Central memory CD8-positive, alpha-beta T cell (primary cell): Measurements from ENCODE around the gene C3orf85.

Source experiments
- ATAC-seq: fragments of 150-1000 bp; cut with Tn5 transposase; replicated peaks from 2 replicates; pipeline ENCODE4 v1.10.0; 2022; ENCODE audit warnings: mild to moderate bottlenecking, moderate FRiP score, moderate number of reproducible peaks; ENCODE audit not compliant: poor library complexity, severe bottlenecking; ENCODE audit errors: extremely low read depth
- DNase-seq, 2 donors: peaks; one replicate each; pipeline ENCODE4 v3.0.0; 2021; ENCODE audit warnings: low spot score in 2 of 2
- H3K27ac Mint-ChIP-seq: one replicate; pipeline ENCODE4 v1.8.0; 2022; ENCODE audit warnings: low read depth, mild to moderate bottlenecking, moderate library complexity, mixed read lengths
- H3K27me3 Mint-ChIP-seq: one replicate; pipeline ENCODE4 v1.8.0; 2022; ENCODE audit warnings: mixed read lengths
- H3K36me3 Mint-ChIP-seq: one replicate; pipeline ENCODE4 v1.8.0; 2022; ENCODE audit warnings: mild to moderate bottlenecking, moderate library complexity, mixed read lengths; ENCODE audit not compliant: insufficient read depth
- H3K4me1 Mint-ChIP-seq: one replicate; pipeline ENCODE4 v1.8.0; 2022; ENCODE audit warnings: mixed read lengths
- H3K4me3 Mint-ChIP-seq: one replicate; pipeline ENCODE4 v1.8.0; 2022; ENCODE audit warnings: mild to moderate bottlenecking, moderate library complexity, mixed read lengths
- H3K9me3 Mint-ChIP-seq: one replicate; pipeline ENCODE4 v1.8.0; 2022; ENCODE audit warnings: mixed read lengths

Gene C3orf85, protein sequence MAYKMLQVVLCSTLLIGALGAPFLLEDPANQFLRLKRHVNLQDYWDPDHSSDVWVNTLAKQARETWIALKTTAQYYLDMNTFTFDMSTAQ

DNA sequence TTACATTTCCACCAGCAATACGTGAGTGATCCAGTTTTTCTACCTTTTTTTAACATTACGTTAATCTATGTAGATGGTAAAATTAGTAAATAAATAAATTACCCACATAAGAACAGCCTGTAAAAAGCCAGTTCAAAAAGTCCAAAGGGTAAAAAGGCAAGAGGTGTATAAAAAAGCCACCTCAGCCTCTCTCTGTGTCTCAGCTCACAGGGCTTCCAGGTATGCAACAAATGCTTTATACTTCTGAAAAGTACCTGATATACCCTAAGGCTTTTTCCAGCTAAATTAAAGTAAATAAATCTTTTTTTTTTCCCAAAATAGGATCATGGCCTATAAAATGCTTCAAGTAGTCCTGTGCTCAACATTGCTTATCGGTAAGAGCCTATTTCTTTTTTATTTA is at the start of gene C3orf85:
Gene C3orf85 (plus strand): TSS at position 197 of the 400 bp plus-strand sequence. CDS start 129 bp downstream, at position 326.
- no peaks in the 10 kb centered on the region for H3K36me3 Mint-ChIP-seq
- H3K9me3 Mint-ChIP-seq: peaks cover 4% of the 10 kb centered on the region
- peaks cover 17% of the 10 kb centered on the region for H3K27me3 Mint-ChIP-seq
- no peaks in the 10 kb centered on the region for H3K4me1 Mint-ChIP-seq
- ATAC-seq (no peak), DNase-seq (no peak)
- H3K4me3 Mint-ChIP-seq: no peak within 1 kb of the TSS
- H3K27ac Mint-ChIP-seq: no peak within 1 kb of the TSS

DNA sequence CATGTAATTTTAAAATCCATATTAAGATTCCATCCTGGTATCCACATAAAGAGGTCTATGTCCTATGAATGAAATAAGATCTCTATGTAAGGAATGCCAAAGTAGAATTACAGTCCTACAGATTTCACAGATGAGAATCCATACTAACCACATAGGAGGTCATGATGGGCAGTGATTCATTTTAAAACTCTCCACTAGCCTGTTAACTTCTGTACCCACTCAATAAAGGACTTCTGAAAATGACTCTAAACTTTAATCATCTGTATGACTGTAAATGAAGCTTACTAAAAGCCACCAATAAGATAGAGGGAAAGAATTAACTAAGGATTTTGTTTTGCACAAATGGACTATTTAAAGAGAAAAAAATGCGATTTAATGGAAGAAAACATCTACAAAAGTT is 47.3 kb upstream of the C3orf85 start:
- H3K9me3 Mint-ChIP-seq: no peaks in the 10 kb centered on the region
- ATAC-seq (no peak), DNase-seq (no peak)
- H3K4me3 Mint-ChIP-seq: no peak overlapping the region
- no peak overlapping the region for H3K27ac Mint-ChIP-seq
- peaks cover 48% of the 10 kb centered on the region for H3K27me3 Mint-ChIP-seq
- no peaks in the 10 kb centered on the region for H3K4me1 Mint-ChIP-seq
- no peaks in the 10 kb centered on the region for H3K36me3 Mint-ChIP-seq

DNA sequence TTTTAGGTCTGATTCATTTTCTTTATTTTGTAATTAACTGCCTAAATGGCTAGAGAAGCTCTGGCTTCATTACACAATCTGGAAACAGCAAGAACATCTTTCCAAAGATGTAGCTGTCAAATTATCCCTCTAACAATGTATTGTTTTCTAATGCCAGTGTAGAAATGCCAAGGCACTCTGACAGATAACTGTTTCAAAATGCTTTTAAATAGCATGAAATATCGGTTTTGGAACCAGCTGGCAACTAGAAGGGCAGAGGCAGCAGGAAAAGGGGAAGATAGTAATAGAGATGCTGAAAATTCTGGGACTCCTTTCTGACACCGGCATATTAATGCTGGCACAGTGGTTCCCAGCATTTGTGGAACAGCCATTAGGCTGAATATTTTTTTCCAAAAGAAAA is 44.7 kb upstream of the C3orf85 start:
- DNase-seq: no peak
- H3K36me3 Mint-ChIP-seq: no peaks in the 10 kb centered on the region
- H3K9me3 Mint-ChIP-seq: no peaks in the 10 kb centered on the region
- H3K4me1 Mint-ChIP-seq: no peaks in the 10 kb centered on the region
- H3K27me3 Mint-ChIP-seq: peaks cover 26% of the 10 kb centered on the region
- H3K4me3 Mint-ChIP-seq: no peak overlapping the region
- ATAC-seq: no peak
- H3K27ac Mint-ChIP-seq: no peak overlapping the region

- DNase-seq: no peak
- H3K36me3 Mint-ChIP-seq: no peaks in the 10 kb centered on the region
- H3K4me3 Mint-ChIP-seq: no peak overlapping the region
- no peaks in the 10 kb centered on the region for H3K9me3 Mint-ChIP-seq
- no peaks in the 10 kb centered on the region for H3K4me1 Mint-ChIP-seq
- no peak overlapping the region for H3K27ac Mint-ChIP-seq
- ATAC-seq: no peak
- peaks cover 8% of the 10 kb centered on the region for H3K27me3 Mint-ChIP-seq
Observed at GRCh38 chr3:109093561-109093960, 43.0 kb upstream of the C3orf85 start.

- no peaks in the 10 kb centered on the region for H3K4me1 Mint-ChIP-seq
- no peak overlapping the region for H3K27ac Mint-ChIP-seq
- ATAC-seq (no peak), DNase-seq (no peak)
- no peaks in the 10 kb centered on the region for H3K27me3 Mint-ChIP-seq
- H3K9me3 Mint-ChIP-seq: no peaks in the 10 kb centered on the region
- no peak overlapping the region for H3K4me3 Mint-ChIP-seq
- H3K36me3 Mint-ChIP-seq: no peaks in the 10 kb centered on the region
Observed at GRCh38 chr3:109095166-109095565, 41.4 kb upstream of the C3orf85 start.

DNA sequence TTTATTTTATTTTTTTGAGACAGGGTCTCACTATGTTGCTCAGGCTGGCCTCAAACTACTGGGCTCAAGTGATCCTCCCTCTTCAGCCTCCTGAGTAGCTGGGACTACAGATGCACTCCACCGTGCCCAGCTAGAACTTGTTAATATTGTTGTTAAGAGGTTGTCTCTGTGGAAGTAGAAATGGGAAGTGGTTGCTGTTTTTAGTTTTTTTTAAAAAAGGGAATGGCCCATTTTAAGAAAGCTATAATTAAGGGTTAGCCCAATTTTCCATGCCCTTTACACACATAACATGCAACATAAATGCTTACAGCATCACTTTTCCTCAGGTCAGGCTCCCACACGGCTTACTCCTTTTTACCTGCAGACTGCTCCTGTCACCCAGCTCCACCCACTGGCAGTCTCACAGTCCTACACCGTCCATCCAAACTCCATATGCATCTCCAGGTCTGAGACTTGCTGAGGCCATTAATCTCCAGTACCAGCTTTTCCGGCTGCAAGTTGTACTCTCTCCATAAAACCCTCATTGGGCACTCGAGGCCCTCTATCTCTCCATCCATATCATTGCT is 38.4 kb upstream of the C3orf85 start:
- DNase-seq: no peak
- H3K4me3 Mint-ChIP-seq: no peak overlapping the region
- H3K9me3 Mint-ChIP-seq: no peaks in the 10 kb centered on the region
- ATAC-seq: no peak
- no peak overlapping the region for H3K27ac Mint-ChIP-seq
- H3K27me3 Mint-ChIP-seq: no peaks in the 10 kb centered on the region
- no peaks in the 10 kb centered on the region for H3K4me1 Mint-ChIP-seq
- no peaks in the 10 kb centered on the region for H3K36me3 Mint-ChIP-seq

GRCh38 chr3:109109574-109109973 is 26.9 kb upstream of the C3orf85 start:
- Mint-ChIP-seq H3K27ac (no peak overlapping the region), H3K27me3 (peaks cover 47% of the 10 kb centered on the region), H3K4me3 (no peak overlapping the region), H3K9me3 (no peaks in the 10 kb centered on the region), H3K36me3 (no peaks in the 10 kb centered on the region), H3K4me1 (no peaks in the 10 kb centered on the region)
- DNase-seq: no peak
- ATAC-seq: no peak

DNA sequence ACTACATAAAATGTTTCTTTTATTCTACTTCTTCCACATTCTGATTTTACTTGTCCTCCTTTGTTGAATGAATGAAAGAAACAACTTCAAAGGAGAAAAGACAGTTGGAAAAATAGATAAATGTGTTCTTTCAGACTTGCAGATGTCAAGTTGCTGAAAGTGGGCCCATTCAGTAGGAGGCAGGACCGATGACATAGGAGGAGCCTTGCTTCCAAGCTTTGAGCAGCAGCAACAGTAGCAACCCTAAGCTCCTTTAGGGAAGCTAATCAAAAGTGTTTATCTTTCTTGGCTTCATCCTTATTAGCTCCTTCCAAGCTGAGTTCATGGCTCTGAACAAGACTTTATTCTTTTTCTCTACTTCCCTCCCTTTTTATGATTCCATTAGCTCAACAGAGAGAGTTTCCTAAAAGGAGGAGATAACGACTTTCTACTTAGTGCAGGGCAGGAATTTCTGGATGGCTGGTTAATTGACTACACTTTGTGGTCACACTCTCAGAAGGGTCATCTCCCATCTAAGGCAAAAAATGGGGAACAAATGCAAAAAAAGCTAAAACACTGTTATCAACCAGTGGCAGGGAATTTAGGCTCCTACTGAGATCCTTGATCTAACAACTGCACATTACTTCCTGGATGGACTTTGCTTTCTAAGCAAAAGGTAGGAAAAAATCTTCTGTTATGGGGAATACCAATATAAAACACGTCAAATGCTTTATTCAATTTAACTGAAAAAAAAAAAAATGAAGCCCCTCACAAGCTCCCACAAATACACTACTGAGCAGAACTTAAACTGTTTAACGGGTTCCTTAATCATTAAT is 23.4 kb upstream of the C3orf85 start:
- H3K27ac Mint-ChIP-seq: no peak overlapping the region
- no peaks in the 10 kb centered on the region for H3K4me1 Mint-ChIP-seq

DNA sequence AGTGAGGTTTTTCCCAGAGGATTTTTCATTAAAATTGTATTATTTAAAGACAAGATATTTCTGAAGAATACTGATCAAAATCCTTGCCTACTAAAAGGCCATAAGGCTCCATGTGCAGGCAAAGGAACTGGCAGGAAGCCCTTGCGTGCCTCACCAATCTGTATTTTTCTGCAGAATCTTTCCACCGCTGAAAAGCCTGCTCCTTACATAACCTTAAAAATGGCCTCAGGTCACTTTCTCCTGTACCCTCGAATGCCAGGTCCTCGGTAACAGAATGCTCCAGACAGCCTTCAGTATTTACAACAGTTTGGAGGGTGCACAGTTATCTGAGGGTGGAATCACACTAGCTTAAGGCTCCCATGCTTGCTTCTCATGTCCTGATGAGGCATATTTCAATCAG is 21.8 kb upstream of the C3orf85 start:
- Mint-ChIP-seq H3K36me3 (no peaks in the 10 kb centered on the region), H3K27ac (no peak overlapping the region), H3K4me1 (no peaks in the 10 kb centered on the region), H3K9me3 (no peaks in the 10 kb centered on the region), H3K4me3 (no peak overlapping the region), H3K27me3 (peaks cover 35% of the 10 kb centered on the region)
- no peak for ATAC-seq
- no peak for DNase-seq

More for the DNA sequence above, 23.4 kb upstream of the C3orf85 start:
- no peaks in the 10 kb centered on the region for H3K9me3 Mint-ChIP-seq
- no peaks in the 10 kb centered on the region for H3K36me3 Mint-ChIP-seq
- DNase-seq (no peak), ATAC-seq (no peak)
- H3K4me3 Mint-ChIP-seq: no peak overlapping the region
- peaks cover 40% of the 10 kb centered on the region for H3K27me3 Mint-ChIP-seq

DNA sequence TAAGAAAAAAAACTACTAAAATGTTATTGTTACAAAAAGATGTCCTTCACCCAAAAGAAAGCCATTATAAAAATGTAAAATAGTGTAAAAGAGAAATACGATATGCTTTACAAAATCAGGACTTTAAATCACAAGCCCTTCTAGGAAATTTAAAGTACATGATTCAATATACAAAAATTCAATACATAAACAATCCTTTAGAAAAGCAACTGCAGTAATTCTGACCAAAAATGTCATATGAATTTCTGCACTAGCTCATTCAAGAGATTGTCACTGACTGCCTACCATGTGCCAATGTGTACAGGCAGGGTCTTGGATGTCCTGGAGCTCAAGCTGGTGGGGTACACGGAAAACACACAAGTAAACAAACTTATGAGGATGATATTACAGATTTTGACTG is 21.1 kb upstream of the C3orf85 start:
- no peaks in the 10 kb centered on the region for H3K9me3 Mint-ChIP-seq
- no peaks in the 10 kb centered on the region for H3K36me3 Mint-ChIP-seq
- DNase-seq: no peak
- H3K4me1 Mint-ChIP-seq: no peaks in the 10 kb centered on the region
- peaks cover 34% of the 10 kb centered on the region for H3K27me3 Mint-ChIP-seq
- no peak overlapping the region for H3K27ac Mint-ChIP-seq
- no peak overlapping the region for H3K4me3 Mint-ChIP-seq
- no peak for ATAC-seq

- Mint-ChIP-seq H3K4me3 (no peak overlapping the region), H3K27me3 (peaks cover 34% of the 10 kb centered on the region), H3K9me3 (no peaks in the 10 kb centered on the region), H3K27ac (no peak overlapping the region), H3K36me3 (no peaks in the 10 kb centered on the region), H3K4me1 (no peaks in the 10 kb centered on the region)
- DNase-seq (no peak), ATAC-seq (no peak)
Observed at GRCh38 chr3:109116031-109116430, 20.5 kb upstream of the C3orf85 start.

DNA sequence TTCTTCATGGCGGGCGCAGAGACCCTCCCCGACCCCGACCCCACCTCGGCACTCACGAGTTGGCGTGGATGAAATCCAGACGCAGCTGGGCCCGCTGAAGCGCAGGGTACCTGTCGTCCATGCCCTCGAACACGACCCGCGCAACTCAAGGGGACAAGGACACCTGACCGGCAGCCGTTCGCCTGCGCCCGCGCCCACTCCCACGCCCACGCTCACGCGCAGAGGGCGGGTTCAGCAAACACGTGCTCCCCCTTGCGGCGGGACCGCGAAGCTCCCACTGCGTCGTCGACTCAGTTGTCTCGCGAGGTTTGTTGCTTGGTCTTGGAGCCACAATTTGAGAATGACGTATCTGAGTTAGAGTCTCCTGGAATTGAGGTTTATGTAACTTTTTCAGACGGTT is 18.6 kb upstream of the C3orf85 start, which contains the start of gene MORC1:
Gene MORC1 (minus strand): TSS at position 196 of the 400 bp plus-strand sequence. CDS start 75 bp downstream, at position 121.
- Mint-ChIP-seq H3K9me3 (no peaks in the 10 kb centered on the region), H3K36me3 (no peaks in the 10 kb centered on the region), H3K27me3 (peaks cover 27% of the 10 kb centered on the region), H3K4me1 (no peaks in the 10 kb centered on the region), H3K4me3 (no peak within 1 kb of the TSS), H3K27ac (no peak within 1 kb of the TSS)
- ATAC-seq: no peak
- DNase-seq: no peak

DNA sequence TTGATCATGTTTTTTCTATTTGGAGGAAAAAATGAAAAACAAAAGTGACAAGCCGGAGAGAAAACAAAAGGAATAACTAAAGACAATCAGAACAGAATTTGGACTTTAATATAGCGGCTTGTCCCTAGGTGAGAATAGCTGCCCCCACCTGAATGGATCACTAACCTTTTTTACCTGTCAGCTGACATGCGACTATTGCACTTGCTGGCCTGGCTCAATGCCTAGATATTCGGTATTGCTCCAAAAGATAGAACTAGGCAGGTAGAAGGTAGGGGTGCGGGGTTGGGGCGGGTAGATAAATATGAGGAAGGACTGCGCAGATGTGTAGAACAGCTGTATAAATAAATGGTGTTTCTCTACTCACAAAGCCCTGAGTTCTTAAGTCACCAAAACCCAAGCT is 17.9 kb upstream of the C3orf85 start:
- ATAC-seq (no peak), DNase-seq (no peak)
- peaks cover 21% of the 10 kb centered on the region for H3K27me3 Mint-ChIP-seq
- H3K9me3 Mint-ChIP-seq: no peaks in the 10 kb centered on the region
- no peaks in the 10 kb centered on the region for H3K36me3 Mint-ChIP-seq
- no peak overlapping the region for H3K27ac Mint-ChIP-seq
- no peak overlapping the region for H3K4me3 Mint-ChIP-seq
- H3K4me1 Mint-ChIP-seq: no peaks in the 10 kb centered on the region
